Measurements from ENCODE around the gene FAM168A.

DNA sequence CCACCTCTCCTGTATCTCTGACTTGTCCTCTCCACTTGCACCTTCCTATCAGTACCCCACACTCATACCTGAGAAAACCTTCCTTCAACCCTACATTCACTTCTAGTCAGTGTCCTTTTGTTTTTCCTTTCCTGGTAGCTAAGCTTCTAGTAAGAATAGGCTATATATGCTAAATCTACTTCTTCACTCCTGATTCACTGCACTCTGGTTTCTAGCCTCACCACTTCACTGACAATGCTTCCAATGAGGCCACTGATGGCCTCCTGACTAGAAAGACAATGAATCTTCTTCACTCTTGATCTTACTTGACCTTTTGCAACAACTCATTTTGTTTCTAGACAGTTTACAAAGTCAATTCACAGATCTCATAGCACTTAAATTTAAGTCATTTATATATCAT lies 169.7 kb downstream of the FAM168A start:
- TF ChIP-seq, protein P1, sequence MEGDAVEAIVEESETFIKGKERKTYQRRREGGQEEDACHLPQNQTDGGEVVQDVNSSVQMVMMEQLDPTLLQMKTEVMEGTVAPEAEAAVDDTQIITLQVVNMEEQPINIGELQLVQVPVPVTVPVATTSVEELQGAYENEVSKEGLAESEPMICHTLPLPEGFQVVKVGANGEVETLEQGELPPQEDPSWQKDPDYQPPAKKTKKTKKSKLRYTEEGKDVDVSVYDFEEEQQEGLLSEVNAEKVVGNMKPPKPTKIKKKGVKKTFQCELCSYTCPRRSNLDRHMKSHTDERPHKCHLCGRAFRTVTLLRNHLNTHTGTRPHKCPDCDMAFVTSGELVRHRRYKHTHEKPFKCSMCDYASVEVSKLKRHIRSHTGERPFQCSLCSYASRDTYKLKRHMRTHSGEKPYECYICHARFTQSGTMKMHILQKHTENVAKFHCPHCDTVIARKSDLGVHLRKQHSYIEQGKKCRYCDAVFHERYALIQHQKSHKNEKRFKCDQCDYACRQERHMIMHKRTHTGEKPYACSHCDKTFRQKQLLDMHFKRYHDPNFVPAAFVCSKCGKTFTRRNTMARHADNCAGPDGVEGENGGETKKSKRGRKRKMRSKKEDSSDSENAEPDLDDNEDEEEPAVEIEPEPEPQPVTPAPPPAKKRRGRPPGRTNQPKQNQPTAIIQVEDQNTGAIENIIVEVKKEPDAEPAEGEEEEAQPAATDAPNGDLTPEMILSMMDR (optimal IDR thresholded peaks at IDR 0.05 in 1 of 3, IDR thresholded peaks at IDR 0.05 in 1 of 3, conservative IDR thresholded peaks at IDR 0.05 in 1 of 3; ENCODE audit: extremely low read depth in 1 of 3, insufficient read depth in 2 of 3, low read length in 3 of 3): no peak
- no peak for TF ChIP-seq EZH2 (IDR thresholded peaks at IDR 0.05; ENCODE audit: low read length)

Measured in keratinocyte (primary cell).